DOHH2 (cell line): ENCODE results near the gene HOXA10.

Source experiments
- EZH2phosphoT487 ChIP-seq: fragments of 200-600 bp; sonication (generic); IDR thresholded peaks from 2 replicates; pipeline ENCODE4 v1.6.1; 2017; ENCODE audit warnings: borderline replicate concordance, mild to moderate bottlenecking, antibody characterized with exemption, low read length, moderate library complexity, mixed read lengths
- TF ChIP-seq, protein P1 (sequence below): fragments of 200-600 bp; sonication (generic); IDR thresholded peaks from one replicate; pipeline ENCODE4 v1.5.1; 2014; ENCODE audit warnings: antibody characterized with exemption, mild to moderate bottlenecking, low read depth, low read length; ENCODE audit not compliant: poor library complexity, severe bottlenecking

DNA sequence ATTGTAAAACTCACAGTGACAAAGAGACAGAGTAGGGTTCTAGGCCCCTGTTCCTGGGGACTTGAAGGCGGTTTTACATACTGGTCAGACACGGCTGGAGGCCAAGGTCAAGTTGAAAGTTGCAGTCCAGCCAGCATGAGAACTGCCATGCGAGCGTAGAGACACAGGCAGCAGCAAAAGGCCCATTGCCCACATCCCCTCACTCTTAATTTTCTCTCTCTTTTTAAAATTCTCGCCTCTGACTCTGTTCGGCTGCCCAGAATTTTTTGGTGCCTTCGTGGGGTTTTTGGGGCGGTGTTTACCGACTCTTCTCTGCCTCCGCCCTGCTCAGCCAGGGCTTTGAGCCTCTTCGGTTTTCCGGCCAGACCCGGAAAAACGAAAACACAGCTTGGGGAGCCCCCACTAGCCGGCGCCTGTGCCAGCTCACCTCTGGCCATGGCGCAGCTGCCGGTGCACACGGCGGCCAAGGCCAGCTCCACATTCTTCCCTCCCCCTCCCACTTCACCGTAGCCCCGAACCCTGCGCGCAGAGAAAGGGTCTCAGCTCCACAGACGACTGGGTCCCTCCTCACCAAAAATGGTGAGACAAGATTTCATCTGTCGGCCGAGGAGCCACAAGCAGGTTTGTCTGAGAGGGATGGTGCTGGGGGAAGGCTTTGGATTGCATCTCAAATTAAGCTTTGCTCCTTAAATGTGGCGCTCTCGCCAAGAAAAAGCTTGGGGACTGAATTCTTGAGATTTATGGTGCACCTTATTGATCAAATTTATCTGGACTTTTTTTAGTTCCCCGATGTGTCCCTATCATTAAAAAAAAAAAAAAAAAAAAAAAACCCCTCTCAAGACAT, 28.1 kb upstream of the HOXA10 start:
- TF ChIP-seq, protein P1, sequence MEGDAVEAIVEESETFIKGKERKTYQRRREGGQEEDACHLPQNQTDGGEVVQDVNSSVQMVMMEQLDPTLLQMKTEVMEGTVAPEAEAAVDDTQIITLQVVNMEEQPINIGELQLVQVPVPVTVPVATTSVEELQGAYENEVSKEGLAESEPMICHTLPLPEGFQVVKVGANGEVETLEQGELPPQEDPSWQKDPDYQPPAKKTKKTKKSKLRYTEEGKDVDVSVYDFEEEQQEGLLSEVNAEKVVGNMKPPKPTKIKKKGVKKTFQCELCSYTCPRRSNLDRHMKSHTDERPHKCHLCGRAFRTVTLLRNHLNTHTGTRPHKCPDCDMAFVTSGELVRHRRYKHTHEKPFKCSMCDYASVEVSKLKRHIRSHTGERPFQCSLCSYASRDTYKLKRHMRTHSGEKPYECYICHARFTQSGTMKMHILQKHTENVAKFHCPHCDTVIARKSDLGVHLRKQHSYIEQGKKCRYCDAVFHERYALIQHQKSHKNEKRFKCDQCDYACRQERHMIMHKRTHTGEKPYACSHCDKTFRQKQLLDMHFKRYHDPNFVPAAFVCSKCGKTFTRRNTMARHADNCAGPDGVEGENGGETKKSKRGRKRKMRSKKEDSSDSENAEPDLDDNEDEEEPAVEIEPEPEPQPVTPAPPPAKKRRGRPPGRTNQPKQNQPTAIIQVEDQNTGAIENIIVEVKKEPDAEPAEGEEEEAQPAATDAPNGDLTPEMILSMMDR = no peak
- TF ChIP-seq EZH2phosphoT487 = no peak
